Endothelial cell (in vitro differentiated cells): ENCODE measurements around the gene MISP. TPM values are rescaled to one million over a fixed set of nuclear protein-coding genes. Genes with fewer than 3 reads are reported as not detected.
A peak's percentile ranks its signal among the peaks of the same experiment; 100 is the strongest.

Experiments used
- DNase-seq: peaks from one replicate; pipeline ENCODE4 v3.0.0; 2021; ENCODE audit warnings: low spot score
- H3K27ac Mint-ChIP-seq: one replicate; pipeline ENCODE4 v1.8.0; 2021; ENCODE audit warnings: mixed read lengths, inconsistent platforms; ENCODE audit not compliant: unreplicated experiment
- H3K27me3 Mint-ChIP-seq: one replicate; pipeline ENCODE4 v1.8.0; 2021; ENCODE audit warnings: mild to moderate bottlenecking, moderate library complexity, mixed read lengths, inconsistent platforms; ENCODE audit not compliant: unreplicated experiment
- H3K36me3 Mint-ChIP-seq: one replicate; pipeline ENCODE4 v1.8.0; 2021; ENCODE audit warnings: mild to moderate bottlenecking, low read depth, mixed read lengths, inconsistent platforms; ENCODE audit not compliant: unreplicated experiment
- H3K4me1 Mint-ChIP-seq: one replicate; pipeline ENCODE4 v1.8.0; 2021; ENCODE audit warnings: mild to moderate bottlenecking, mixed read lengths, inconsistent platforms; ENCODE audit not compliant: unreplicated experiment
- H3K4me3 Mint-ChIP-seq: one replicate; pipeline ENCODE4 v1.8.0; 2021; ENCODE audit warnings: mild to moderate bottlenecking, mixed read lengths, inconsistent platforms; ENCODE audit not compliant: unreplicated experiment
- H3K9me3 Mint-ChIP-seq: one replicate; pipeline ENCODE4 v1.8.0; 2021; ENCODE audit warnings: mixed read lengths, inconsistent platforms; ENCODE audit not compliant: unreplicated experiment
- microRNA-seq: library from miRNA; unstranded; fragments of <30 nt; microRNA quantifications from one replicate; pipeline ENCODE4, GENCODE V29; 2020; ENCODE audit not compliant: unreplicated experiment
- total RNA-seq: library from RNA; stranded (reverse); fragmentation: NEBNext Ultra II Directional; extraction: Animal tissue kit (Norgen Biotek cat#: 25700); gene quantifications from one replicate; pipeline ENCODE4 v1.2.1, GENCODE V29; 2021; ENCODE audit not compliant: unreplicated experiment
- TF ChIP-seq, protein P1 (sequence below): fragments of 200-600 bp; sonication (generic); IDR thresholded peaks from one replicate; pipeline ENCODE4 v1.5.0; 2021; ENCODE audit warnings: antibody characterized with exemption; ENCODE audit not compliant: unreplicated experiment

The MISP gene
- total RNA-seq, 1 donor from 2014 or later: not detected

DNA sequence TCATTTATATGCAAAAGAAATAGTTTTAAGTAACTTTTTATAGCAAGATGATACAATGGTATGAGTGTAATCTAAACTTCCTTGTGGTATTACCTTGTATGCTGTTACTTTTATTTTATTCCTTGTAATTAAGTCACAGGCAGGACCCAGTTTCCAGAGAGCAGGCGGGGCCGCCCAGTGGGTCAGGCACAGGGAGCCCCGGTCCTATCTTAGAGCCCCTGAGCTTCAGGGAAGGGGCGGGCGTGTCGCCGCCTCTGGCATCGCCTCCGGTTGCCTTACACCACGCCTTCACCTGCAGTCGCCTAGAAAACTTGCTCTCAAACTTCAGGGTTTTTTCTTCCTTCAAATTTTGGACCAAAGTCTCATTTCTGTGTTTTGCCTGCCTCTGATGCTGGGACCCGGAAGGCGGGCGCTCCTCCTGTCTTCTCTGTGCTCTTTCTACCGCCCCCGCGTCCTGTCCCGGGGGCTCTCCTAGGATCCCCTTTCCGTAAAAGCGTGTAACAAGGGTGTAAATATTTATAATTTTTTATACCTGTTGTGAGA, 60.7 kb downstream of the MISP start:
- H3K9me3 Mint-ChIP-seq: no peaks in the 10 kb centered on the region
- H3K4me1 Mint-ChIP-seq: peaks cover 15% of the 10 kb centered on the region
- no peak for DNase-seq
- peak overlapping the region; percentile 9 for H3K27ac Mint-ChIP-seq
- peaks cover 35% of the 10 kb centered on the region for H3K27me3 Mint-ChIP-seq
- no peak overlapping the region for H3K4me3 Mint-ChIP-seq
- TF ChIP-seq, protein P1, sequence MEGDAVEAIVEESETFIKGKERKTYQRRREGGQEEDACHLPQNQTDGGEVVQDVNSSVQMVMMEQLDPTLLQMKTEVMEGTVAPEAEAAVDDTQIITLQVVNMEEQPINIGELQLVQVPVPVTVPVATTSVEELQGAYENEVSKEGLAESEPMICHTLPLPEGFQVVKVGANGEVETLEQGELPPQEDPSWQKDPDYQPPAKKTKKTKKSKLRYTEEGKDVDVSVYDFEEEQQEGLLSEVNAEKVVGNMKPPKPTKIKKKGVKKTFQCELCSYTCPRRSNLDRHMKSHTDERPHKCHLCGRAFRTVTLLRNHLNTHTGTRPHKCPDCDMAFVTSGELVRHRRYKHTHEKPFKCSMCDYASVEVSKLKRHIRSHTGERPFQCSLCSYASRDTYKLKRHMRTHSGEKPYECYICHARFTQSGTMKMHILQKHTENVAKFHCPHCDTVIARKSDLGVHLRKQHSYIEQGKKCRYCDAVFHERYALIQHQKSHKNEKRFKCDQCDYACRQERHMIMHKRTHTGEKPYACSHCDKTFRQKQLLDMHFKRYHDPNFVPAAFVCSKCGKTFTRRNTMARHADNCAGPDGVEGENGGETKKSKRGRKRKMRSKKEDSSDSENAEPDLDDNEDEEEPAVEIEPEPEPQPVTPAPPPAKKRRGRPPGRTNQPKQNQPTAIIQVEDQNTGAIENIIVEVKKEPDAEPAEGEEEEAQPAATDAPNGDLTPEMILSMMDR: no peak
- peaks cover 42% of the 10 kb centered on the region for H3K36me3 Mint-ChIP-seq

DNA sequence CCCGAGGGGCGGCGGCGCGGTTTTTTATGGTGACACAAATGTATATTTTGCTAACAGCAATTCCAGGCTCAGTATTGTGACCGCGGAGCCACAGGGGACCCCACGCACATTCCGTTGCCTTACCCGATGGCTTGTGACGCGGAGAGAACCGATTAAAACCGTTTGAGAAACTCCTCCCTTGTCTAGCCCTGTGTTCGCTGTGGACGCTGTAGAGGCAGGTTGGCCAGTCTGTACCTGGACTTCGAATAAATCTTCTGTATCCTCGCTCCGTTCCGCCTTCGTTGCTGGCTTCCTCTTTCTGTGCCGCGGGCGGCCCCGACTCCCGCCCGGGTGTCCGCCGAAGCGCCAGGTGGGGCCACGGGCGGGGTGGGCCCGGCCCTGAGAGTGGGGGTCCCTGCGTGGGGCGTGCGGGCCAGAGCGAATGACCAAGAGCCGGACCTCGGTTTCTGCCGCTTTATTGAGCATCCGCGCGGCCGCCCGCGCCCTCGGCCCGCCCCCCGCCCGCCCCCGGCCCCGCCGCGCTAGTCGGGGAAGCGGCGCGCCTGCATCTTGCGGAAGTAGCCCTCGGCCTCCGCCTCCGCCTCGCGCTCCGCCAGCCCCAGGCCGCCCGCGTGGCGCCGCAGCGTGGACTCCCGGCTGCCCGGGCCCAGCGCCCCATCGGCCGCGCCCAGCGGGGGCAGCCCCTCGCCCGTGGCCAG, 61.3 kb downstream of the MISP start:
- Mint-ChIP-seq H3K27me3 (peaks cover 38% of the 10 kb centered on the region), H3K4me3 (no peak overlapping the region), H3K36me3 (peaks cover 41% of the 10 kb centered on the region), H3K9me3 (no peaks in the 10 kb centered on the region), H3K27ac (no peak overlapping the region), H3K4me1 (peaks cover 15% of the 10 kb centered on the region)
- DNase-seq: no peak
- TF ChIP-seq, protein P1: no peak

DNA sequence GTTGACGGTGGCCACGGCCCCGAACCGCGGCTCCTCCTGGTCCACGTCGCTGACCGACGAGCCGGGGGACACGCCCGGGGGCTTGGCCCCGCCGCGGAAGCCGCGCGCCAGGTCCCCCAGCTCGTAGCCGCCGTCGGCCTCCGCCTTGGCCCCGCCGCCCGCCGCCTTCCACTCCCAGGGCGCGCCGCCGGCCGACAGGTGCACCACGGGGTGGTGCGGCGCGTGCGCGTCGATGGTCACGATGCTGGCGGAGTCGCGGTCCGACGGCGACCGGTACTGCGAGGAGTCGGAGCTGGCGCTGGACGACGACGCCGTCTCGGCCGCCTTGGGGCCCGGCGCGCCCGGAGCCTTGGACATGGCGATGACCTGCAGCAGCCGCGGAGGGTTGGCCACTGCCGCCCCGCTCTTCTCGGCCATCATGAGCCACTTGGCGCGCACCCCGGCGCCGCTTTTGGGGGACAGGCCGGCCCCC, 61.9 kb downstream of the MISP start:
- Mint-ChIP-seq H3K4me1 (peaks cover 9% of the 10 kb centered on the region), H3K9me3 (no peaks in the 10 kb centered on the region), H3K27ac (no peak overlapping the region), H3K4me3 (no peak overlapping the region), H3K27me3 (peaks cover 34% of the 10 kb centered on the region), H3K36me3 (peaks cover 39% of the 10 kb centered on the region)
- TF ChIP-seq, protein P1: no peak
- no peak for DNase-seq

DNA sequence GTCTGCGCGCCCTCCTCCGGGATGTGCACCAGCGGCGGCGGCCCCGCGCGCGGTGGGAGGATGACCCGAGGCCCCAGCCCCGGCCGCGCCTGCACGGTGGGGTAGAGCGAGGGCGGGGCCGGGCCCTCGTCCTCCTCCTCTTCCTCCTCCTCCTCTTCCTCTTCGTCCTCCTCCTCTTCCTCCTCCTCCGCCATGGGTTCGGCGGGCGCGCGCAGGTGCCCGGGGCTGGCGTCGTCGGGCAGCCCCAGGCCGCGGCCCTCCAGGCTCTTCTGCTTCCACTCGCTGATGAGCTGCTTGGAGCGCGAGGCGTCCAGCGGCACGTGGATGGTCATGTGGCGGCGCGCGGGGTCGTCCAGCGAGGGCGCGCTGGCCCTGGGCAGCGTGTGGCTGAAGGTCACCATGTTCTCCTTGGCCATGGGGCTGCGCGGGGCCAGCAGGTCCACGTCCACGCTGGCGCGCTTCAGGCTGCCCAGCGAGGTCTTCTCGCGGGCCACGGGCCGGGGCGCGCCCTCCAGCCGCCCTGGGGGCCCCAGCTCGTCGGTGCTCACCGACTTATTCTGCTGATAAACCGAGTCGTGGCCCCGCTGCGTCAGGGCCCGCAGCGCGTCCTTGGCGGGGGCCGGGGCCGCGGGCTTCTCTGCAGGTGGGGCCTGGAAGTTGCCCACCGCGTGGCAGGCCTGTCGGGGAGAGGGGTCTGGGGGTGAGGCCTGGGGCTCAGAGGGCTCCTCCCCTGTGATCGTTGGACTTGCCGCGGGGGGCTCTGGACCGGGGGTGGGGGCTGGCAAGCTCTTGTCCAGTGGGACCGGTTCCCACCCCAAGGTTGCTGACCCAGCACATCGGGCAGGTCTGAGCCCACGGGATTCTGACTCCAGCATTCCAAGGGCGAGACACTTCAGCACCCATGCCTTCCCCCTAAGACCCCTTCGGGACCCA, 62.6 kb downstream of the MISP start:
- H3K4me3 Mint-ChIP-seq: peak overlapping the region; percentile 81
- peaks cover 32% of the 10 kb centered on the region for H3K27me3 Mint-ChIP-seq
- H3K36me3 Mint-ChIP-seq: peaks cover 36% of the 10 kb centered on the region
- no peak overlapping the region for H3K27ac Mint-ChIP-seq
- DNase-seq: no peak
- TF ChIP-seq, protein P1: no peak
- H3K4me1 Mint-ChIP-seq: peaks cover 8% of the 10 kb centered on the region
- no peaks in the 10 kb centered on the region for H3K9me3 Mint-ChIP-seq

Small RNA genes lying within 50 kb of the gene (microRNA-seq; reads per million reads assigned to microRNA genes)
- 303 reads per million, percentile 88 among the genes with 10 or more reads in this experiment for gene MIR3187
- gene MIR4745: 95.7 reads per million, percentile 82 among the genes with 10 or more reads in this experiment

Other genes with a start within 250 kb of the MISP start
- gene TPGS1, start 243.6 kb upstream of the MISP start, total RNA-seq: 18.0 TPM
- 126 TPM for gene CDC34, start 219.4 kb upstream of the MISP start, total RNA-seq
- not detected for gene GZMM, start 207.1 kb upstream of the MISP start, total RNA-seq
- 353 TPM for gene BSG, start 178.5 kb upstream of the MISP start, total RNA-seq
- 0.28 TPM for gene HCN2, start 161.2 kb upstream of the MISP start, total RNA-seq
- gene POLRMT, start 117.6 kb upstream of the MISP start, total RNA-seq: 53.6 TPM
- not detected for gene FGF22, start 111.2 kb upstream of the MISP start, total RNA-seq
- gene RNF126, start 87.9 kb upstream of the MISP start, total RNA-seq: 41.7 TPM
- 6.5 TPM for gene FSTL3, start 74.7 kb upstream of the MISP start, total RNA-seq
- not detected for gene PRSS57, start 55.7 kb upstream of the MISP start, total RNA-seq
- 42.0 TPM for gene PALM, start 42.2 kb upstream of the MISP start, total RNA-seq
- 614 TPM for gene PTBP1, start 46.3 kb downstream of the MISP start, total RNA-seq
- 17.6 TPM for gene PLPPR3, start 70.8 kb downstream of the MISP start, total RNA-seq
- 0.21 TPM for gene AZU1, start 76.7 kb downstream of the MISP start, total RNA-seq
- not detected for gene PRTN3, start 89.9 kb downstream of the MISP start, total RNA-seq
- gene ELANE, start 101.2 kb downstream of the MISP start, total RNA-seq: not detected
- 0.46 TPM for gene CFD, start 108.6 kb downstream of the MISP start, total RNA-seq
- gene MED16, start 142.1 kb downstream of the MISP start, total RNA-seq: 66.5 TPM
- not detected for gene RNU6-9, start 142.4 kb downstream of the MISP start, total RNA-seq
- gene R3HDM4, start 162.1 kb downstream of the MISP start, total RNA-seq: 40.6 TPM
- gene KISS1R, start 166.2 kb downstream of the MISP start, total RNA-seq: not detected
- gene ARID3A, start 174.9 kb downstream of the MISP start, total RNA-seq: 108 TPM
- 53.1 TPM for gene WDR18, start 233.2 kb downstream of the MISP start, total RNA-seq
- 0.95 TPM for gene GRIN3B, start 249.3 kb downstream of the MISP start, total RNA-seq